MM.1S (cell line): ENCODE results near the gene BAK1.
A peak's percentile ranks its signal among the peaks of the same experiment; 100 is the strongest.

Experiments used
- DNase-seq: peaks from one replicate; pipeline ENCODE4 v3.0.0-alpha.2; 2015
- H2AFZ ChIP-seq: fragments of 300-600 bp; sonication (generic); 2 replicates; pipeline ENCODE4 v1.6.0; 2016; ENCODE audit warnings: antibody characterized with exemption, low read length
- H3F3A ChIP-seq: fragments of 300-600 bp; sonication (generic); 2 replicates; pipeline ENCODE4 v1.6.1; 2016; ENCODE audit warnings: mild to moderate bottlenecking, antibody characterized with exemption, low read length, moderate library complexity, mixed read lengths; ENCODE audit not compliant: insufficient read depth
- H3K27ac ChIP-seq: fragments of 300-600 bp; sonication (generic); 2 replicates; pipeline ENCODE4 v1.5.1; 2016; ENCODE audit warnings: mild to moderate bottlenecking, low read length
- H3K27me3 ChIP-seq: fragments of 300-600 bp; sonication (generic); replicated peaks from 2 replicates; pipeline ENCODE4 v1.6.0; 2016; ENCODE audit warnings: low read length; ENCODE audit not compliant: insufficient read depth
- H3K36me3 ChIP-seq: fragments of 300-600 bp; sonication (generic); replicated peaks from 2 replicates; pipeline ENCODE4 v1.6.1; 2016; ENCODE audit warnings: mild to moderate bottlenecking, low read length, mixed read lengths; ENCODE audit not compliant: insufficient read depth
- H3K4me1 ChIP-seq: fragments of 300-600 bp; sonication (generic); 2 replicates; pipeline ENCODE4 v1.6.1; 2016; ENCODE audit warnings: low read length, mixed read lengths
- H3K4me2 ChIP-seq: fragments of 300-600 bp; sonication (generic); 2 replicates; pipeline ENCODE4 v1.6.0; 2016; ENCODE audit warnings: low read depth, low read length
- H3K4me3 ChIP-seq: fragments of 300-600 bp; sonication (generic); 2 replicates; pipeline ENCODE4 v1.5.1; 2016; ENCODE audit warnings: low read length, mixed read lengths
- H3K79me2 ChIP-seq: fragments of 300-600 bp; sonication (generic); 2 replicates; pipeline ENCODE4 v1.6.1; 2016; ENCODE audit warnings: mixed run types, low read length, mixed read lengths
- H3K9ac ChIP-seq: fragments of 300-600 bp; sonication (generic); 2 replicates; pipeline ENCODE4 v1.6.1; 2016; ENCODE audit warnings: low read length, mixed read lengths
- H3K9me2 ChIP-seq: fragments of 300-600 bp; sonication (generic); replicated peaks from 2 replicates; pipeline ENCODE4 v1.6.1; 2016; ENCODE audit warnings: mild to moderate bottlenecking, low read length, mixed read lengths; ENCODE audit not compliant: insufficient read depth
- H3K9me3 ChIP-seq: fragments of 300-600 bp; sonication (generic); replicated peaks from 2 replicates; pipeline ENCODE4 v1.6.1; 2016; ENCODE audit warnings: mild to moderate bottlenecking, low read length, mixed read lengths; ENCODE audit not compliant: insufficient read depth
- H4K20me1 ChIP-seq: fragments of 300-600 bp; sonication (generic); 2 replicates; pipeline ENCODE4 v1.6.1; 2016; ENCODE audit warnings: mild to moderate bottlenecking, low read length, moderate library complexity, mixed read lengths; ENCODE audit not compliant: insufficient read depth
- CTCF ChIP-seq: fragments of 300-600 bp; sonication (generic); IDR thresholded peaks from 2 replicates; pipeline ENCODE4 v1.5.1; 2016; ENCODE audit warnings: antibody characterized with exemption, low read length, mixed read lengths
- EZH2 ChIP-seq: fragments of 300-600 bp; sonication (generic); optimal IDR thresholded peaks from 2 replicates; pipeline ENCODE3; 2017; ENCODE audit warnings: low read depth, mild to moderate bottlenecking, antibody characterized with exemption, low read length, mixed read lengths
- EZH2phosphoT487 ChIP-seq: fragments of 300-600 bp; sonication (generic); IDR thresholded peaks from 2 replicates; pipeline ENCODE4 v1.6.1; 2018; ENCODE audit warnings: antibody characterized with exemption, low read length

BAK1 gene

GRCh38 chr6:33584700-33585402, 4.8 kb upstream of the BAK1 start:
- peak overlapping the region; percentile 66; the same call in 1 of the 2 replicates for H3K4me2 ChIP-seq
- no peaks in the 10 kb centered on the region for H4K20me1 ChIP-seq
- H3K27ac ChIP-seq, result no peak overlapping the region
- H2AFZ ChIP-seq, result peak overlapping the region; percentile 88
- peaks cover 13% of the 10 kb centered on the region for H3K4me1 ChIP-seq
- peaks cover 2% of the 10 kb centered on the region for H3K79me2 ChIP-seq
- no peaks in the 10 kb centered on the region; the same call in 1 of the 2 replicates for H3F3A ChIP-seq
- DNase-seq, result no peak
- H3K9ac ChIP-seq, result peak overlapping the region; percentile 19; the same call in 1 of the 2 replicates
- no peaks in the 10 kb centered on the region for H3K36me3 ChIP-seq
- H3K27me3 ChIP-seq, result no peaks in the 10 kb centered on the region
- H3K9me2 ChIP-seq, result no peaks in the 10 kb centered on the region
- H3K9me3 ChIP-seq, result no peaks in the 10 kb centered on the region
- no peak for TF ChIP-seq EZH2phosphoT487
- no peak for TF ChIP-seq CTCF
- no peak for TF ChIP-seq EZH2
- no peak overlapping the region for H3K4me3 ChIP-seq

DNA sequence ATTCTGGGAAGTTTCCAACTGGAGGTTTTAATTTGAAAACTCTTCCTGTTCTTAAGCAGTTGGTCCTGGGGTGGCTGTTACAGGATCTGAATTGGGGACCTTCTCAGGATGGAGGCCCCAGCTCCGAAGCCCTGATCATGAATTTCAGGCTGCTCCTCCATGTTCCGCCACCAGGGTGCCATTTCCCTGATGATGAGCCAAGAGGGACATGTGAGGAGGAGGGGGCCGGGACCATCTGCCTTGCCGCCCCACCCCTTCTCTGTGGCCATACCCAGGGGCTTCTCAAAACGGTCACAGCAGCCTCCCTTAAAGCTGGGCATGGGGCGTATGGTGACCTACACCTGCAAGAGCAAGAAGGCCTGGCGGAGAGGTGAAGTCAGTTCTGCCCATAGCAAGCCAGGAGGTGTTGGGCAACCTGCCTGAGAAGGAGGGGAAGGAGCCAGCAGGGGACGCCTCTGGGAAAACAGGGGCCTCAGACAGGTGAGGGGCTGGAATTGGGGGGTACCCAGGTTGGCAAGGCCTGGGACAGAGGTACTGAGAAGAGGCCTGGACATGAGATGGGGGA, 3.6 kb upstream of the BAK1 start:
- TF ChIP-seq EZH2phosphoT487 (no peak), EZH2 (no peak), CTCF (peak; percentile 31)
- Histone ChIP-seq H3F3A (peaks cover 7% of the 10 kb centered on the region; the same call in 1 of the 2 replicates), H3K4me2 (no peak overlapping the region), H3K9me2 (no peaks in the 10 kb centered on the region), H3K79me2 (peaks cover 14% of the 10 kb centered on the region), H3K27me3 (no peaks in the 10 kb centered on the region), H2AFZ (no peak overlapping the region), H4K20me1 (no peaks in the 10 kb centered on the region), H3K27ac (no peak overlapping the region), H3K36me3 (no peaks in the 10 kb centered on the region), H3K9me3 (no peaks in the 10 kb centered on the region), H3K9ac (no peak overlapping the region), H3K4me3 (no peak overlapping the region), H3K4me1 (peaks cover 10% of the 10 kb centered on the region)
- DNase-seq, result no peak

GRCh38 chr6:33581186-33581585, 1.1 kb upstream of the BAK1 start:
- no peaks in the 10 kb centered on the region for H3K9me3 ChIP-seq
- H3F3A ChIP-seq, result peaks cover 15% of the 10 kb centered on the region; the same call in 1 of the 2 replicates
- H3K9me2 ChIP-seq, result no peaks in the 10 kb centered on the region
- no peak overlapping the region for H3K27ac ChIP-seq
- TF ChIP-seq EZH2 (no peak), CTCF (no peak), EZH2phosphoT487 (no peak)
- no peak overlapping the region for H3K9ac ChIP-seq
- no peaks in the 10 kb centered on the region for H3K36me3 ChIP-seq
- H4K20me1 ChIP-seq, result no peaks in the 10 kb centered on the region
- H3K4me3 ChIP-seq, result no peak overlapping the region
- H3K4me2 ChIP-seq, result no peak overlapping the region
- H3K27me3 ChIP-seq, result no peaks in the 10 kb centered on the region
- no peak overlapping the region for H2AFZ ChIP-seq
- peaks cover 36% of the 10 kb centered on the region for H3K79me2 ChIP-seq
- H3K4me1 ChIP-seq, result peaks cover 21% of the 10 kb centered on the region
- DNase-seq, result no peak
